Hippocampal formation (tissue), 2 donors: ENCODE data around the gene NFIB.

Experiments used
- DNase-seq, 2 donors: peaks; one replicate each; lab custom pipeline; 2025; lab: John Stamatoyannopoulos, UW

The NFIB gene

DNA sequence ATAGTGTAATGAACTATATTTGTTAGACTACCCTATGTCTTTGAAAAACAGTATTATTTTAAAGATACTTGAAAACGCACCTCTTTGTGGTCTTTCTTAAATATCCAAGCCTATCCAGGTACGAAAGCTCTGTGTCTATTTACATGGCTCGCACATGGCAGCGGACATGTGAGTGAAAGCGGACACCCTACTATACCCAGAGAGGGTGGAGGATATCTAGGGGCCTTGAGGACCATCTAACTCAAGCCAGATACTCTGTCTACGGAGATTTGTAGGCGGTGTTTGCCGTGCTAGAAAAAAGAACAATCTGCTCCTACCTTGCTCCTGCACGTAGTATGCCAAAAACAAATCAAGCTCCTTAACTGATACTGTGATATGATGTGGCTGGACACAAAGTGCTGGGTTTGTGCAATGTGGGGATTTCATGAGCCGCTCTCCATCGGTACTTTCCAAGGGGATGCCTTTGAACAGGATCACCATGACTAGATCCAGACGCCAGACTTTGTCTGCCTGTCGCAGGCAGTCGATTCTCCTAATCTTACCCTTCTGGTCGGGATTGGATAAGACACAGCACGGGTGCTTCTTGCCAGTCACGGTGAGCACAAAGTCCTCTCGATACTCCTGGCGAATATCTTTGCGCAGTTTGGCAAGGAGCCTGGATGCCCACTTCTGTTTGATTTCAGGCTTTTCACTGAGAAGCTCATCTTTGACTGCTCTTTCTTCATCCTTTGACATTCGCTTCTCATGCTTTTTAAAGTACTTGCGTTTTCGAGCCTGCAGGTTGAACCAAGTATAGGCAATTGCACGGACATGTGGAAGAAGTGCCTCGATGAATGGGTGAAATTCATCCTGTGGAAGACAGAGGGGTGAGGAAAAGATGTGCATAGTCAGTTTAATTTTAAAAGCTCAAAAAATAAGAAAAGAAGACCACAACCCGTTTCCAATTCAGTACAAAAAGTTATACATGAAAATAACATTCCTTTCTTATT lies 7.0 kb downstream of the NFIB start:
- no peak for DNase-seq

DNA sequence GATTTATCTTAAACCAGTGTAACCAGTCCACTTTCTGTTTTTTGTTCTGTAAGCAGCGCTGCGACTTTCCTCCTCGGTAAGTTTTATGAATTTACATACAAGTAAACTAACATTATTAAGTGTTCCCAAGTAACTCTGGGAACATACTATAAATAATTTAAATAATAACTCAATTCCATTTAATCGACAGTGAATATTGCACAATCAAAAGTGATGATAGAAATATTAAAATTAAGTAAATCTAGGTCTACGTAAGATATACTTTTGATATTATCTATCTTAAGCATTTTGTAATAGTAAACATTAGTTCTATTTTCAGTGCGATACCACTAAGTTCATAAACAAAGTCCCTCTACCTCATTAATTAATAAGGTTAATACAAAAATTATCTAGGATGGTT lies 7.8 kb downstream of the NFIB start:
- DNase-seq, result no peak

DNA sequence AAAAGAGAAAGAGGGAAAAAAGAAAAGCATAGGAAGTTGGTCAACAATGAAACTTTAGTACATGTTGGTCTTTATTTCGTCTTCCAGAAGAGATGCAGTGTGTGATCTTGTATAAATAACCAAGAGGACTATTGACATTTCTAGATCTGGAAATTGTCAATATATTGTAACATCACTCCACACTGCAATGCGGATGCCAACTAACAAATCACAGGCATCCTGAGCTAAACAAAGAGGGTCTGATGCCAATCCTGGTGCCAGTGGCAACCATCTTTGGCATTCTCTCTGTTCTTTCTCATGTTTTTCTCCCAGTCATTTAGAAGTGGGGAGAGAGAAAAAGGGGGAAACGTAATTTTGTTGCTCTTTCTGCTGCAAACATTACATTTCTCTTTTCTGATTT lies 9.7 kb downstream of the NFIB start:
- no peak for DNase-seq

DNA sequence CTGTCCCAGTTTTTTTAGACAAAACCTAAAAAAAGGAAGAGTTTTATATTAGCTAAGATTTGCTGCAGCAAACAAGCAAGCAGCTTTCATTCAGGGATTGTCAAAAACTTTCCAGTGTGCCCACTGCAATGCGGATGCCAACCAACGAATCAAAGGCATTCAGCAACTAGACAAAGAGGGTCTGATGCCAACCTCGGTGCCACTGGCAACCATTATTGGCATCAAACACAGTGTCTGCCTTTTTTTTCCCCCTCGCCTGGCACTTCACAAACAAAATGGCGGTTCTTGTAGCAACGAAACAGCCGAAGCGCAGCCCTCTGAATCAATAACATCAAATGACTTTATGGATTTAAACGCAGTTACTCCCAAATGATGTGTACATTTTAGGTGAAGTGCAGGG lies 10.4 kb downstream of the NFIB start:
- DNase-seq, result peak in 1 of 2 donors; percentile 94

DNA sequence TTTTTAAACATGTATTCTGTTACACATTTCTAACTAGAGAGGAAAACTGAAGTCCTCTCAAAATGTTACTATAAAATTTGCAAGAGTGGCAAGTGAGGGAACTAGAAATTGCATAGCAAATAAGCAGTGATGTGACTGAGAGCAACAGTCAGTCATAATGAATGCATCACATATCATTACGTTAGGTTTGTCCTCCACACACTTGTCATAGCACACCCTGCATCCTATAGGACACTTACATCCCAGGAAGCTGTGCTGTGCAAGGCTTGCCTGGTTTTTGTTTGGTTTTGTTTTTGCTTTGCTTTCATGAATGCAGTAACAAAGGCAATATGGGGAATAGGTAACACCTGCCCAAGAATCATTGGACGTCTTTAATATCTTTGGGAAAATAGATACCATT lies 10.8 kb downstream of the NFIB start:
- DNase-seq, result no peak

DNA sequence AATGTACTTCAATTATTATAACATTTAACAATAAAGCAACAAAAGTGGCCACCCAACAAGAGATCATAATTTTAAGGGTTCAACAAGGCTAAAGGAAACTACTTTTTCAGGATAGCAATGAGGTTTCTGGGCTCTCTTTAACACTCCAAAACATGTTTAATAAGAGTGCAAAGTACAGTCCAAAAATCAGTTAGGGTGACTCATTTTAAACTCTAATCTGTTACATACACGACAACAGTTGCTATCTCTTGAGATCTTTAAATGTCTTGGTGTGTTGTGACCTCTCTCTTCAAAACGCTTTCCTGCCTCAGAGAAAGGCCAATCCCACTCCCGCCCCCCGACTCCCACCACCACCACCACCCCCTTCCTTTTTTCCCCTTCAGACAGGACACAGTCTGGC lies 11.5 kb downstream of the NFIB start:
- no peak for DNase-seq

DNA sequence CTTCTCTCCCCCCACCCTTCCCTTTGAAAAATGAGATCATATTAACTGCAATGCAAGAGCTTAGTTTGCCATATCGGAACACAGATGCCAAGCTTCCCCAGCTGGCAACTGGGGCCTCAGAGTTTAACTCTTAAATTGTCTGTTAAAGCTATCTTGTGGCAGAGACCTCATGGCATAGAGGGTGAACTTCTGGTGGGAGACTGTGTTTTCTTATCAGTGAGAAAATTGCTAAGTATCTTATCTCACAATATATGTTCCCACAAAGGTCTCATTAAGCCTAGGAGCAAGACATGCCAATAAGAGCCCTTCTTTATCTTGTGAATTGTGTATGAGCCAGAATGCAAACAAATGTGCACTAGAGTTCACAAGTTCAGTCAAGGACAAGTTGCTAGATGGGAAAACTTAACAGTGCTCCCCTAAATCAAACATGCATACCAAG lies 12.3 kb downstream of the NFIB start:
- DNase-seq, result no peak

DNA sequence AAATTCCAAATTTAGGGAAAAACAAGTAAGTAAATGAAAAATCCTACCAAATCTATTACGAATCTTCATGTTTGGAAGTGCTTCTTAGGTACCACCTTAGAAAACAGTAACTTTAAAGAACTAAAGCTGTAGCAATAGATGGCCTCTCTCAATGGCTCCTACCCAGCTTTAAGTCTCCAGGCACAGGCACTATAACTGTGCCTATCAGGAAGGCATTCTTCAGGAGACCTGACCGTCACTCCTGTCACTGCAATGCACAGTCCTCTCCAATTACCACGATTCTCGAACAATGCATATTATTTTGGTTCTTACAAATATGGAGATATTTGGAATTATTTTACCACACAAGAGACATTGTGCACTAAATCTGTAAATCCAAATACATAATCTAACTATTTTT lies 12.9 kb downstream of the NFIB start:
- no peak for DNase-seq

DNA sequence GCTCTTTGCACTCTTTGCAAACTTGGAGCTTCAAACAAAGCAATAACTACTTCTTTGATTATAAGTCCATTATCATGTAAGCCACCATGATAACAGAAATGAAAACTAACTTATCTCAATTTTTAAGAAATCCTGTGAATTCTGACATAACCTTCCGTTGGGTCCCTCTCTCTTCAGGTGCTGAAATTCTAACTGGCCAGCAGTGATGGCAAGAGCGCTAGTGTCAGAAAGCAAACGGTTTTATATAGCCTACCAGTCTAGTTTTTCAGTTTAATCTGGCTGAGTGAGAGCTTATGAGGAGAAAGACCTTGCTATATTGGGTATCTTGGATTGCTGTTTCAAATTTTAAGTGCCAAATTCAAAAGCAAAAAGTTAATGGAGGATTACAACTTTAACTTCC lies 13.4 kb downstream of the NFIB start:
- DNase-seq, result no peak

DNA sequence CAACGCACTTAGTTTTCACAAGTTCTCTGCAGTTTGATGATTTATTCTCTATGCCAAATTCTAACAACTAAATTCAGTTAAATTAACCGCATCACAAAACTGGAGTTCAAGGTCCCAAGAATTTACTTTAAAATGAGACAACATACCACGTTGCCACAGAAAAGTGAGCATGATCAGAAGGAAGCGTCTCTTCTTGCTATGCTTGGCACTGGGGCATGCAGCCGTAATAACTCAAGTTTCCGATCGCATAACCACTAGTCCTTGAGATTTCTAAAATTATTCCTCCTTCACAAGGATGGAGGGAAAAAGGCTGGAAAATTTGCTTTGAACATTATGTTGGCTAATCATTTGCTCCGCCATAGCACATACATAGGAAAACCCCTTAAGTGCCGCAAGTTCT lies 13.9 kb downstream of the NFIB start:
- DNase-seq, result no peak

DNA sequence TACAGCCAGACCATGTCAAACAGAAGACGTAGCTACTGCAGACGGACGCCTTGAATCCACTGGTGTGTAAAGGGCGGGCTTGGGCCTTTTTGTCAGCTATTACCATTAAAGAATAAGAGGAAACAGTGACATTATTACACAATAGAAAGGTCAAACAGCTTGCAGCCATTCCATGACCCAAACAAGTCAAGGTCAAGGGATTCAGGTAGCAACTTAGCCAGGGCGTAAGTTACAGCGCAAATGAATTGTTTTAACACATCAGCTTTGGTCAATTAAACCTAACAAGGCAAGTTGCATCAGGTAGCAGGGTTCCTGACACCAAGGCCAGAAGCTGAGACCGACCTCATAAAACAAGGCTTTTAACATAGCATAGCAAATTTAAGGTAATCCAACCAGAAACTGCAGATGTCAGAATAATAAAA lies 15.3 kb downstream of the NFIB start:
- DNase-seq, result no peak

DNA sequence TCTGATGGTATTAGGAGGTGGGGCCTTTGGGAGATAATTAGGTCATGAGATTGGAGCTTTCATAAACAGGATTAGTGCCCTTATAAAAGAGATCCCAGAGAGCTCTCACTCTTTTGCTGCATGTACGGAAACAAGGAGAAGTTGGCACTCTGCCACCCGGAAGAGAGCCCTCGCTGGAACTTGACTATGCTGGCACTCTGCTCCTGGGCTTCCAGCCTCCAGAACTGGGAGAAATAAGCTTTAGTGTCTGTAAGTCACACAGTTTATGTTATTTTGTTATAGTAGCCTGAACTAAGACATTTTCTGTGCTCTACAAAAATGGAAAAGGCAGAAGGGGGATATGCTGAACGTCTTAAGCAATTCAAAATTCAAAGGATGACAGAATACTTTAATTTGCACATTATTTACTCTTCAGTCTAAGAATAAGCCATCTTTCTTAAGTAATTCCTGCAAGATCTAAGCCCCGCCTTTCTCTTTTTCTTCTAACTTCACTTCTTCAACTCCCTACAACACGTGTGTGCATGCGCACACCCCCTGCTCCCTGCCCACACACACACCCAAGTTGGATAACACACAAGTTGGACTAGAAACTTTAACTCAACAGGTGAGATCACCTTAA lies 17.3 kb downstream of the NFIB start:
- DNase-seq, result peak in 1 of 2 donors; percentile 29

DNA sequence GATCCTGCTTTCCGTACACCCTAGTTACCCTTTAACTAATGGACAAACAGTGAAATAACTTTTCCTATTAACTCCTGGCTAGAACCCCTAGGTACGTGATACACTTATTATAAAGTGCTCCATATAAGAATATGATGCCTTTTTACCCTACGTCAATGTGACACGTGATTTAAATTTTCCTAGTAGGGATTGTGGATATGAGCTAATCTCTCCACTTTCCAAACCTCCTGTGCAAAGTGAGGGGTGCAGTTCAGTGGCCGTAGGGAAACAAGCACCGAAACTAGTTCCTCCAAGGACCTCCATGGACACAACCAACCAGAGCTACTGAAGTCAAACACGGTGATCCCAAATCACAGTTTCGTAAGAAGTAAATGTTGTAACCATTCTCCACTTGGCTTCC lies 19.3 kb downstream of the NFIB start:
- no peak for DNase-seq

DNA sequence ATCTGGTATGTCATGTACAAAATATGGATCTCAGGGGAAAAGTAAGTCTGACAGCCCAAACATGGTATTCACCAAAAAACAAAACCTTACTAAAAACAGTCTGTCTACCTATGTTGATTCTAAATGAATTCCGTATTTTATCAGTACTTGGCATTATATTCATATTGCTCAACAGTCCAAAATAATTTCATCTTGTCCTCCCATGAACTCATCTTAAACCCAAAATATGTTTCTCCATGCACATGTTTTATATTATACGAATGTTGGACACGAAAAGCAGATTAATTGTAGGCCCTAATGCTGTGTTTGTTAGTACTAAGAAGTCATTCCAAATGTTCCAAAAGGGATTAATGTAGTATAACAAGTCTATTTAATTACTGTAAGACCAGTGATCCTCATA lies 20.1 kb downstream of the NFIB start:
- no peak for DNase-seq

DNA sequence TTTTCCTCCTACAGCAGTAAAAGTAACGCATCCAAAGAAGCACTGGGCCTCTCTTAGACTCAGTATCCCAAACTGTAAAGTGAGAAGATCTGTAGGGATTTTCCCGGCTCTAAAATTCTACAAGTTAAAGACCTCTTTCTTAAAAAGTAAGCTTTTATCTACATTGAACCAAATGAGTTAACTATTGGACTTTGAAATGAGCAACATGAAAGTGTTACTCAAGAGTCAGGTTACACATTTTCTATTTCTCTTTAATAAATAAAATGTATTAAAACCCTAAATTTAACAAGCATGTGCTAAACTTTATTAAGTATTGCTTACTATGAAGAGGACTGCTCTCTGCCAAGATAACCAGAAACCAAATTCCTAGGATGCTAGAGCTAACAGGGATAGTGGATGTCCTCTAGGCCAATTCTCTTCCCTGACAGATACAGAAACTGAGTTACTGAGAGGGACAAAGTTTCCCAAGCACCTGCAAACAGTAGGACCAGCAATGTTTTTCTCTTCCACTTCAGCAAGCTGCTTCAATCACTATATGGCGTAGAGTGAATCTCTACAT lies 21.7 kb downstream of the NFIB start:
- no peak for DNase-seq

DNA sequence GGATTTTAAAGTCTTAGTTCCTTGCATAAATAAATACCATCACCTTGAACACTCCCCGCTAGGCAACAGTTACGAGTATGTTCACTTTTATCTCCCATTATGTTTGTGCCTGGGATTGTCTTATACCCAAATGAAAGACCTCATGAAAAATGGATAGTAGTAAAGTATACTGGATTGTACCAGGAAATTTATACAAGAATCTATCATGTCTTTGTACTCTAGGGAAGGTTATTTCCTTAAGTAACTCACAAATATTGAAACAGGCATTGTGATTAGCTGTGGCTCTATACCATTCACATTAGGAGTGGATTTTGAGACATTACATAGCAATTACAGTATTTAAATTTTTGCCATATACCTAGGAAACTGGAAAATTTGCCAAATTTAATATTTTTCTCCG lies 24.0 kb downstream of the NFIB start:
- DNase-seq, result no peak

DNA sequence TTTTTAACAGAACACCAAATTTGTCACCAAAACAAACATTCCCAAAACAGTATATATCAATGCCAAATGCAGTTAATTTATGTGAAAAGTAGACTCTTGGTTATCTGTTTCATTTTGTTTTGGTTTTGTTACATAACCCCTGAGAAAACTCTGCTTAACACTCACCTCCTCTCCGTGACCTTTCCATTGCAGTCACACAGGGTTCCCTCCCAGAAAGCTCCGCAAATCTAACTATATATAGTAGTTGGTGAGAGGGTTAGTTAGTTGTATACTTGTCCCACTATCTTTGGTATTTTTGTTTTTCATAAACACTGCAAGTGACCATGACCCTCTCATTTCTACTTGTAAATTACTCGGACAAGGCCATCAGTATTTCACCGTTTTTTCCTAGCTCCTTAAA lies 25.5 kb downstream of the NFIB start:
- DNase-seq, result no peak

DNA sequence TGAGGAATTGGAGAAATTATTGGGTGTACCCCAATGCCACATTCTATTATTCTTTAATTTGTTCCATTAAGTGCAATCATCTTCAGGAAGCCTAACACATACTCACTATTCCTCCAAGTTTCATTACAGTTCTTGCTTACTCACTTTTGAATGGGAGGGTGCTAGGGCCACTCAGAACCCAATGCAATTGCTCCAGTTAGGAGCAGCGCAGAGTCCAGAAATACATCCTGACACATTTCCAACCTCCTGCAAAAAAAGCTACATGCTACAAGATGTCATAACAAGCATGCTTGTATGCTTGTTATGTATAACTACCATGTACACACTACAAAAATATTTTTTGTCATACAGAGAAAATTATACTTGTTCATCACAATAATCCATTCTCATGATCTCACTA lies 27.8 kb downstream of the NFIB start:
- DNase-seq, result no peak

DNA sequence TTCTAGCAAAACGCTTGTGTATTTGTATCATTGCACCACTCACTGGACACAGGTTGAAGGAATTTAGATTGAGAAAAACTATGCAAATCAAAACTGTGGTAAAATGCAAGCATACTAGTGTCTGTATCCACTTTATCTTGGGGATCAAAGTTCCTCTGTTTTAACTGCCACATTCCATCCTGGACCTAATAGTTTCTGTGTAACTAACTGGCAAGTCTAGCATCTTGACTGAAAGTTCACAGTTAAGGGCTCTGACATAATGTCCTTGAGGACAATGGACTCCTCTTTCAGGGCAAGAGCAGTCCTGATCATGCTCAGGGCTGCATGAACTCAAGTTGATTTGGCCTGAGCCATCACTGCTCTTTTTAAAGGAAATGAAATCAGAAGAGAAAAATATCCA lies 30.7 kb downstream of the NFIB start:
- no peak for DNase-seq

DNA sequence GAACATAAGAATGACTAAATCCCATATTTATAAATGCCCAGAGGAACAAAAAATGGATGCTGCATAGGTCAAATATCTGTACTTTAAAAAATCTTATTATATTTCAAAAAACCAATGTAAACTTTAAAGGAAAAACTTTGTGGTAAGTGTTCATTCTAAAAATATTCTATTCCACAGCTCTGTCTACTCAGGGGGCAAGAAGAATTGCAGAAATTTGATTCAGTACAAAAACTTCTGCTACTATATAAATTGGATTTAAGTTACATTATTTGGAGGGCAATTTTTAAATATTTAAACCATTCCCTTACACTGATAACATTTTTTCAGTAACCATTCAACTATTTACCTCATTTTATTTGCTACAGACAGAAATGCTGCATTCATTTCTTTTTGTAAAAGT lies 32.1 kb downstream of the NFIB start:
- no peak for DNase-seq

DNA sequence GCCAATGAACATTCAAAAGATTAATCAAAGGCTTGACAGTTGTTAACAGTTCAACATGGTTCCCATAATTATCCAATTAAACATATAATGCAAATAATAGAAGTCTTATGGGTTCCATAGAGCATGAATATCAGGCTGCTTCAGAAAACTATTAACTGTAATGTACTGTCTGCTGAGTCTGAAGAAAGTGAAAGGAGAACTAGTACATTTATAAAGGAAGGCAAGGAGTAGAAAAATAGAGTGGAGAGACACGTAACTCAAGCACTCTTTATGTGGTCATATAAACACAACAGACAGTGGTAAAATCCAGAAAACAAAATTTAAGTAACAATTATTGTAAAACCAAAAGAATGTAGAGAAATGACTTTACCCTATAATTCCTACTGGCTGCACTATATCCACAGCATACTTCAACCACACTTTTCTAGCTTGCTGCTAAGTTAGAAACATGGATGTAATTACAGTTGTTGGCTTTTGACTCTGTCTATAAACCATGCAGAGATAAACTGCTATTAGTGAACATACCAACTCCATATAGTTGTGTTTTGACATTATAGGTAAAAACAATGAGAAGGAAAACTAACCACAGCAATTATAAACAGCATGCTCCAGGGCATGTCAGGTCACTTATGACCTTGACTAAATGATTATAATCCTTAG lies 32.7 kb downstream of the NFIB start:
- no peak for DNase-seq

DNA sequence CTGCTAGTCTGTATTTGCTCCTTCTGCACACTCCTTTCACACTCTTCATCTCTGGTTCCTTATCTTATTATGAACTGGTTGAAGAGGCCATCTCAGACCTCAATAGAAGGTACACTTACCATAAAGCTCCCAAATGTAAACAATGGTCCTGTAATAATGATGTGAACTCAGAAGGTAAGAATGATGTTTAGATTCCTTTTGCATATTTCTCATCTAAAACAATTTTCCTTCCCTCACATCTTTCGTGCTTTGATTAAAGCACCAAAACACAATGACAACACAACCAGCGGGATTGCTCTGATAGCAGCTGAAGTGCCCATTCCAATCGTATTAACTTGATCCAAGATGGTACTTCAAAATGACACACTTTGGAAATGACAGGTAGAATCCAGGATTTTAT lies 34.3 kb downstream of the NFIB start:
- DNase-seq, result no peak

DNA sequence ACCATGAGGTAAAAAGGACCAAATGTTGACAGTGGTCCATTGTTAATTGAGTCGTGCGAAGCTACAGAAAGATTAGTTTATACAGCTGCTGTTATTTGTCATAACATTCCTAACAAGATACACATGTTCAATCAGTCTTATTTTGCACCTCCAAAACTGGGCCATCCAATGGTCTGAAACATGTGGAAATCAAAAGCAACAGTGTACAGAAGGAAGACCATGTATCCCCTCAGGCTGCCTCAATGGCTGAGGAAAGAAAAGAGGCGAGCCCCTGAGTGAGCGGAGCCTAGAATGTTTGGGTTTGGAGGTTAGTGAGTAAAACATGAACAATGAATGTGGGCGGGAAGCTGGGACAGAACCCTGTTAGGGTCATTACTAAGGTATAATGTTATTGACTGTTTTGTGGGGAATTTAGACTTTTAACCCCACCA lies 35.6 kb downstream of the NFIB start:
- DNase-seq, result no peak
